HG03175 (cell line): Measurements from ENCODE around the gene VPS35.
"Not testable (repeated sequence)": the region's sequence is repeated elsewhere in the genome, so short reads cannot be mapped to it uniquely, and the experiment has no call there.

ENCODE experiments used
- ATAC-seq: cut with Tn5 transposase; IDR thresholded peaks from one replicate; pipeline ENCODE4 v1.9.1; 2021; ENCODE audit warnings: mild to moderate bottlenecking, moderate library complexity; ENCODE audit not compliant: unreplicated experiment

Gene VPS35

GRCh38 chr16:46673320-46674013 lies 15.5 kb downstream of the VPS35 start:
- ATAC-seq = peak; percentile 73

- no peak for ATAC-seq
These were observed 26.9 kb downstream of the VPS35 start for GRCh38 chr16:46662123-46662522.

GRCh38 chr16:46658925-46659324 lies 30.1 kb downstream of the VPS35 start:
- ATAC-seq = peak; percentile 91

DNA sequence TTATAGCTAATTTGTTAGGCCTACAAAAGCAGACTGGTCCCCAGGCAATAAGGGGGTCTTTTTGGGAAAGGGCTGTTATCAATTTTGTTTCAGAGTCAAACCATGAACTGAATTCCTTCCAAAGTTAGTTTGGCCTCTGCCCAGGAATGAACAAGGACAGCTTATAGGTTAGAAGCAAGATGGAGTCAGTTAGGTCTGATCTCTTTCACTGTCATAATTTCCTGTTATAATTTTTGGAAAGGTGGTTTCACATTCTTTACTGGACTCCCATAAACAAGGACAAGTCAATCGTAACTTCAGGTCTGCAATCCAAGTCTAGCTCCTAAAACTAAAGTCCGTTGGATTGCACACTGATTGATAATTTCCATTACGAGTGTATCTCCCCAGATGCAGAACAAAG lies 37.7 kb downstream of the VPS35 start:
- no peak for ATAC-seq

DNA sequence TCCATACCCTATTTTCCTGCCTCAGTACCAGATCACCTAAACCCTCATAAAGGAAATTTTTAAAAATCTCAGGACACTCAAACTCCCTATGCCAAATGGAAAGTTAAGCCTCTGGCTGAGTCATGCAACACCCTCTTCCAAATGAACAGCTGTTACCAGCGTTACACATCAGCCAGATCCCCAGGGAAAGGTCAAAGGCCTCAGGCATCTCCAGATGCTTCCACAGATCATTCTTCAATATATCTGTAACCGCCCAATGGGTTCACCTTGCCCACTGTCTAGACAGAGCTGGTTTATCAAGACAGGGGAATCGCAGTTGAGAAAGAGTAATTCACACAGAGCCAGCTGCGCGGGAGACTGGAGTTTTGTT lies 38.7 kb downstream of the VPS35 start:
- ATAC-seq = no peak

- no peak for ATAC-seq
These were observed 39.3 kb downstream of the VPS35 start for GRCh38 chr16:46649588-46650253.

GRCh38 chr16:46648656-46649055 lies 40.3 kb downstream of the VPS35 start:
- ATAC-seq = no peak

DNA sequence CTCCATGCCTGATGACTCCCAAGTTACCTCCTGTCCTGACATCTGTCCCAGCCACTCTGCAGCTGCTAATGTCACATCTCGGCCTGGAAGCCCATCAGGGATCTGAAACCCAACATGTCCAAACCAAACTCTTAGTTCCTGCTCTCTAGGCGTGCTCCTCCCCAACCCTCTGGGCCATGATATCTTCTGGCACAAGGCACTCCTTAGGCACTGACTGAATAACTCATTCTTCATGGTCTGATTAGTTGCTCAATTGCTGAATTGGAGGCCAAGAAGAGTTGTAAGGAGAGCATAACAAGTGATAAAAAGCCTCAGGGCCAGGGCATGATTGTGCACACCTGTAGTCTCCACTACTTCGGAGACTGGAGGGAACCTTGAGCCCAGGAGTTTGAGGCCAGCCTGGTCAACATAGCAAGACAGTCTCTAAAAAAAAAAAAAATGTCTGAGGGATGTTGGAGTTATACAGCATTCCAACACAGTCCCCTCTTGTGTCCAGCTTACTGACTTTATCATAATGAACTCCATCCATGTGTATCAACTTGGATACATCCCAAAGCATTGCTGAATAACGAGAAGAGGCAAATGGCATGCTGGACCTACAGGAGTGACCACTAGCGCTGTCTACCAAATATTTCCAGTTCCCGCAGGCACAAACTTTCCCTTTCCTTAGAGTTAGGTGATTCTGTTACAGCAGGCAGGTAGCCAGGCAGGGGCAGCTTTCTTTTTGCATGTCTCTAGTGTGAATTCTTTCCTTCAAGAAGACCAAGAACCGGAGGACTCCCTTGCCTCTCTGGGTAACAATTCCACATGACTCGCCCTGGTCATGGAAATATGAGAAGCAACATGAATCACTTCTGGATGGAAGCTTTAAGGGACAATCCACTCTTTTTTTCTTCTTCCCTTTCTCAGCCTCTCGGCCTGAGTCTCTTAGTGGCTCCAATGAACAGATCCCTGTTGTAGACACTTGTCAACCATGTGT lies 49.7 kb downstream of the VPS35 start:
- no peak for ATAC-seq

DNA sequence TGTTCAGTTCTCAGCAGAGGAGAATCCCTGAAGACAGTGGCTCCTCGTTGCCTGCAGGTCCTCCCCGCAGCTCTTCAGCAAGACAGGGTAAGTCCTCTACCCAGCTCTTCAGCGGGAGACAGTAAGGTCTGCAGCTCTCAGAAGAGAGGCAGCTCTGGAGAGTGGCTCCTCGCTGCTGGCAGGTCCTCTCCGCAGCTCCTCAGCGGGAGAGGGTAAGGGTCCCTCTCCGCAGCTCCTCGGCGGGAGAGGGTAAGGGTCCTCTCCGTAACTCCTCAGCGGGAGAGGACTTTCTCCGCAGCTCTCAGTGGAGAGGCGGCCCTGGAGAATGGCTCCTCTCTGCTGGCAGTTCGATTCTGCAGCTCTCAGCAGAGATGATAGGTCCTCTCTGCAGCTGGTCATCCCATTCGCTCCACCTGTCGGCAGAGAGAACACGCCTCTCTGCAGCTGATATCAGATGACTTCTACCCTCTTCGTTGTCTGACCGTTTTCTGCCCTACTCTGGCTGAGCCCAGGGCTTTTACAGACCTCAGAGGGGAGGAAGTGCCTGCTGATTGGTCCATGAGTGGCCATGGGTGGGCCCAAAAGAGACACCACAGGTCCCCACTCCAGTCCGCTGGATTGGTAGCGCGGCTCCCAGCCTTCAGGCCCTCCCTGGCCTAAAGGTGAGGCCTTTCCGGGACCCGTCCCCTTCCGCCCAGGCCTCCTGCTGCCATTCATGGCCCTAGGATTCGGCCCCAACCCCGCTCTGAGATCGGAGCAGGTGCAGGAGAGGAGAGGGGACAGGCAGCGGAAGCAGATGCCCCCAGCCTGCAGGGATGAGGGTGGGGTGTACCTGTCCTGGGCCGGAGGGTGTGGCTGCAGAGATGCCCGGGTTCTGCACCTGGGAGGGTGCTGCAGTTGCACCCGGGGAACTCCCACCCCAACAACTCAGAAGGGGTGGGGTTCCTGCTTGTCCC lies 55.9 kb downstream of the VPS35 start:
- no peak for ATAC-seq

GRCh38 chr16:46629331-46630219 lies 59.4 kb downstream of the VPS35 start:
- no peak for ATAC-seq

DNA sequence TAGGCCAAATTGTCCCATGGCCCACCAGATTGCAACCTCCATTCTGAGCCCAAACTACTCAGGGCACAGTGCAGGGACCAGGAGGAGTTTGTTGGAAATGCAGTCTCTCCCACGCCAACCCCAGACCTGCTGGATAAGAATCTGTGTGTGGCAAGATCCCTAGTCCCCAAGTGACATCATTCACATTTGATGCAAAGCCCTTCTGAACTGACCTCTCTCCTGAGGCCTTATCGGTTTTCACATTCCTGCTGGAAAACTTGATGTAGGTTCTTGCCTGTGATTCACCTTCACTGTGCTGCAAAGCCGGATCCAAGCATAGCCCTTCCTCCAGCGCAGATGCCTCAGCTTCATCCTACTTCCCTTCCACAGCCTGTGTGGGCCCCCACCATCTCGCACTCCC lies 61.2 kb downstream of the VPS35 start:
- ATAC-seq = no peak

DNA sequence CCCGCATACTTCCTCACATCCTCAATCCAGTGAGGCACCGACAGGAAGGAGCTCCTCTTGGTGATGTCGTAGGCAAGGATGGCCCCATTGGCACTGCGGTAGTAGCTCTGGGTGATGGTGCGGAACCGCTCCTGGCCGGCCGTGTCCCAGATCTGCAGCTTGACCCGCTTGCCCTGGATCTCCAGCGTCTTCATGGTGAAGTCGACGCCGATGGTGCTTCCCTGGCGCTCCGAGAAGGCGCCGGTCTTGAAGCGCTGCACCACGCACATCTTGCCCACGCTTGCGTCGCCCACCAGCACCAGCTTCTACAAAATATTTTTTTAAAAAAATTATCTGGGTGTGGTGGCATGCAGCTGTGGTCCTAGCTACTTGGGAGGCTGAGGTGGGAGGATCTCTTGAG lies 62.3 kb downstream of the VPS35 start:
- not testable (repeated sequence) for ATAC-seq

- not testable (repeated sequence) for ATAC-seq
These were observed 64.1 kb downstream of the VPS35 start for GRCh38 chr16:46624862-46625261.

- not testable (repeated sequence) for ATAC-seq
These were observed 65.3 kb downstream of the VPS35 start for GRCh38 chr16:46623707-46624106.

- not testable (repeated sequence) for ATAC-seq
These were observed 65.7 kb downstream of the VPS35 start for GRCh38 chr16:46623246-46623645.

DNA sequence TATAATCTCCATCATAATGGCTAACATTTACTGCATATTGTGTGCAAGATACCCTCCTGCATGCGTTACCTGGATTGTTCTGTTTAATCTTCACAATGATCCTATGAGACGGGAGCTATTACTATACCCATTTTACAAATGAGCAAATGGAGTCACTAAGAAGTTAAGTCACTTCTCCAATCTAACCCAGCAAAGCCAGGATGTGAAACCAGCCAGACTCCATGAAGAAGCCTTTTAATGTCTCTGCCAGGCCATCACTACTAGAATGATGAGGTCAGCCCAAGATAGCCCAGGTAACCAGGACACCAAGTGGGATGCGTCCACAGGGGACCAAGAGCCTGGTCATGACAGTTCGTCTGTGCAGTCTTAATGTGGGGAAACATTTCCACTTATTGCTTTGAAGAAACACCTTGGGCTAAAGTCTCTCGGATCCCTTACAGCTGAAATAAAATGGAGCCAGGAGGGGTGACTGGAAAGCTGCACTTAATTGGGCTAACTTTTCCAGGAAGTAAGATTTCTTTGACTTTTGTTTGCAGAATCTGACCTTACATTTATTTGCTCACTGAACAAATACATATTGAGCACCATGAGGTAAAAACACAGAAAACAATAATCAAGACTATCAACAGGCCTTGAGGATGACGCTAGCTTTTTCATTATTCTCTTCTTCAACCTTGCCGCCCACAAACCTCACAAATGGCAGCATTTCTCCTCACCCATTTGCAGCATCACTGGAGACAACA lies 66.9 kb downstream of the VPS35 start:
- no peak for ATAC-seq

- ATAC-seq = peak; percentile 86
These were observed 67.7 kb downstream of the VPS35 start, which contains the start of gene SHCBP1 for GRCh38 chr16:46621006-46621933. SHCBP1 (minus strand) TSS chr16:46621379; CDS start chr16:46621359, 20 bp downstream.
